NCI-H82 (cell line): Measurements from ENCODE around the gene SGCE.

ENCODE experiments used
- DNase-seq: peaks from one replicate; lab custom pipeline; 2025; lab: John Stamatoyannopoulos, UW

The SGCE gene

DNA sequence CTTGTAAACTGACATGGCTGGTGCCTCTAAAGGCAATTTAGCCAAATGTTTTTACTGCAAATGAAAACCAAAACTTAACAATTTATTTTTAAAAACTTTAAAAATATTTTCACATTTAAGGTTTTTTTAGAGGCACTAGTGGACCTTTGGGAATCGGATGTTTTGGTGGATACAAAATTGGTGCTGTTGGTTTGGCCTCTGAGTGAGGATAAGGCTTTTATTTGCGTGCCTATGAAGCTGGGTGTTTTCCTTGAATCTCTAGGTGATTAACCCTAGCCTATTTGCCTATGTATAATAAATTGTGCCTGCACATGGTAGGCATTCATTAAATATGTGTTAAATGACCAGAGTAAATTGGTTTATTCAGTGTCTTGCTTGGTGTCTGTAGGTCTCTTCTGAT, 2.9 kb upstream of the SGCE start:
- peak; percentile 27 for DNase-seq

DNA sequence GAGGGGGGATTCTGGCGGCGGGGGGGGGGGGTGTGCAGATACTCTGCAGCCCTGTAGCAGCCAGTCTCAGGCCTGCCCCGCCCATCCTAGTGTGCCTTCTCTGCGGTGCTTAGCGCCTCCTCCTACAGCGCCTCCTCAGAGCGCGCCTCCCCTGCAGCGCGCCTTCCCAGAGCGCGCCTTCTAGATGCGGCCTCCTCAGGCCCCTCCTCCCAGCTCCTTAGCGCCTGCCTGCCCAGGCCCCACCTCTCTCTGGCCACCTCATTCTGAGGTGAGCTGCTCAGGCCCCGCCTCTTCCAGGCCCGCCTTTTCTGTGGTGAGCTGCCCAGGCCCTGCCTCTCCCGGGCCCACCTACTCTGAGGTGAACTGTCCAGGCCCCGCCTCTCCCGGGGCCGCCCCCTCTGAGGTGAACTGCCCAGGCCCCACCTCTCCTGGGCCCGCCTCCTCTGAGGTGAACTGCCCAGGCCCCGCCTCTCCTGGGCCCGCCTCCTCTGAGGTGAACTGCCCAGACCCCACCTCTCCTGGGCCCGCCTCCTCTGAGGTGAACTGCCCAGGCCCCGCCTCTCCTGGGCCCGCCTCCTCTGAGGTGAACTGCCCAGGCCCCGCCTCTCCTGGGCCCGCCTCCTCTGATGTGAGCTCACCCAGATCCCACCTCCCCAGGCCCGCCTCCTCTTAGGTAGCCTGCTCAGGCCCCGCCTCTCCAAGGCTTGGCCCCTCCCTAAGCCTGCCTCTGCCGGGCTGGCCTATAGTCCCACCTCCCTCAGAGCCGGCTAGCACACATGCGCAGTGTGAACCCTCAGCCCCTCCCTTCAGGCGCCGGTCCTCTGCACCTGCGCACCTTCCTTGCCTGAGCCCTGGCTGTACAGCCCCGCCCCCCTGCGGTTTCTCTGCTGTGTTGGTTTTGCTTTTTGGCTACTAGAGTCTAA, 2.1 kb upstream of the SGCE start:
- DNase-seq, result peak; percentile 96

DNA sequence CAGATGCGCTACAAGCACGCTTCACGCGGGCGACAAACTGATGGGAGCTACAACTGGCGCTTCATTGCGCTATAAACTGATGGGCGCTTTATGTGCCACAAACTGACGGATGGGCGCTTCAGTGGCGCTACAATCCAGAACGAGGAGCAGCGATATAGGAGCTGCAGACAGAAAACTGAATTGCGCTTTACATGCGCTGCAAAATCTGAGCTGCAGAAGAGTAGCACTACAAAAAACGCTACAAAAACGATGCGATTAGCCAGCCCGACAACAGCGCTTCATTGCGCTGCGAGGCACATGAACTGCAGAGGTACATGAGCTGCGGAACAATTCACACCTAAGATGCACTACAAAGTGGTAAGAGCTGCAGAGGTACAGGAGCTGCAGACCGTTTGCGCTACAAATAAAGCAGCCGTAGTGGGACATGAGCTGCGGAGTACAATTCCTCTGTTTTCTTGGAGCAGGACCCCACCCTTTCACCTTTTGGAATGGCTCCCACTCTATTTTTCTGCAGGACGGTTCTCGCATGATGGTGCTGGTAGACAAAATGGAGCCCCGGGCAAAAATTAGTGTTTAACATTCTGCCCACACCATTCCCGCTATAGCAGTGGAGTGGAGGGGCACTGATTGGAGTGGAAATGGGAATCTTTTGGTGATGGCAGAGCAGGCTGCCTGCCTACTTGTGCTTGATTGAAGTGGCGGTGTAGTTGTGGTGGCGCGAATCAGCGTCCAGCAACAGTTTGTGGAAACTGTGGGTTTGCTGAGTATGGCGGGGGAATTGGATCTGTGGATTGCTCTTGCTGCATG, 1.2 kb upstream of the SGCE start:
- DNase-seq, result peak; percentile 57

DNA sequence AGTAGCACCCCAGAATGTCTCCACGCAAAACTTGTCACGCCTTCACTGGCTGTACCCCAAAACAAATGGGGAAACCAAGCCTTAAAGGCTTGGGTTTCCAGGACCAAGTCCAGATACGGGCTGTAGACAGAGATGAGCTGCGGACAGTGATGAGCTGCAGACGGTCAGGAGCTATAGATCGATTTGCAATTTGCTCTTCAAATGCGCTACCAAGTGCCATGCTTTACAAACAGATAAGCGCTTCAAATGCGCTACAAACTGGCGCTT, 658 bp upstream of the SGCE start:
- DNase-seq, result no peak

DNA sequence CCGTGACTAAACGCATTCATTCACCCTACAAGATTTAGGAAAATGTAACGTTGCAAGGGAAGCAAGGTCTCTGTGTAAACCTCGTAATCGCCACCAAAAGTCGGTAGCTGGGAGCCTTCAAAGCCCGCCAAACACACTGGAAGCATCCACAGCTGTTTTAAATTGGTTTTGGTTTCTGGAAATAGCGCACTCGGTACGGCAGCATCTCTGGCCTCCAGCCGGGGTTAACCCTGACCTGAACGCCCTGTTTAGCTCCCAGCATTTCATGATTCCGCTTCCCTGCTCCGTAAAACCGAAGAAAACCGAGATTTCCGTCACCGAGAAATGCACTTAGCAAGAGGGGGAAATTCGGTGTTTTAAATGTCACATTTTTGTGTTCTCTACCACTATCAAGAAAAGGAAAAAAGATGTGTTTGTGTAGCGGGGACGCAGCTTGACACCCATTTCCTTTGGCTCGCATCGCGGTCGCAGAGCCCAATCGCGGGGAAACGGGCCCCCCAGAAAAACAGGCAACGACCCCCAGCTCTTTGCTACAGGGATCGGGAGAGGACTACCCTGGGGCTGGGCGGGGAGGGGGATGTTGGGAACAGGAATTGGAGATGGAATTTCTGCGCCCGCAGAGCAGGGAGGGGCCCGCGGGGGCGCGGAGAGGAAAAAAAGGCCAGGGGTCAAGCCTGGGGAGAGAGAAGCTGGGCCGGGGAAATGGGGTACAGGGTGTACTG, 646 bp downstream of the SGCE start:
- DNase-seq, result peak; percentile 48

DNA sequence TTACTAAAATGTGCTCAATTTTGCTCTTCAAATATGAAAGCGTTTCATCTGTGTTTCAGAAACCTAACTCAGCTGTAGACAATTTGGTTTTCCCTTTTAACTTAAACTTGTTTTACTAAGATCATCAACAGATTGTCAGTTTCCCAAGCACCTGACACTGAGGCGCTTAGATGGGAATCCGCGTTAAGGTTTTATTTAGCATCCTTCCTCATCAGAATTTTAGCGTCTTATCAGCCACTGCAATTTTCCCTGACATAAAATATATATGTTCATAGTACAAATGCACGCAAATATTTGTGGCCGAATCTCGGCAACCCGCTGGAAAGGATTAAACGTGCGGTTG, 1.2 kb downstream of the SGCE start:
- DNase-seq, result no peak

DNA sequence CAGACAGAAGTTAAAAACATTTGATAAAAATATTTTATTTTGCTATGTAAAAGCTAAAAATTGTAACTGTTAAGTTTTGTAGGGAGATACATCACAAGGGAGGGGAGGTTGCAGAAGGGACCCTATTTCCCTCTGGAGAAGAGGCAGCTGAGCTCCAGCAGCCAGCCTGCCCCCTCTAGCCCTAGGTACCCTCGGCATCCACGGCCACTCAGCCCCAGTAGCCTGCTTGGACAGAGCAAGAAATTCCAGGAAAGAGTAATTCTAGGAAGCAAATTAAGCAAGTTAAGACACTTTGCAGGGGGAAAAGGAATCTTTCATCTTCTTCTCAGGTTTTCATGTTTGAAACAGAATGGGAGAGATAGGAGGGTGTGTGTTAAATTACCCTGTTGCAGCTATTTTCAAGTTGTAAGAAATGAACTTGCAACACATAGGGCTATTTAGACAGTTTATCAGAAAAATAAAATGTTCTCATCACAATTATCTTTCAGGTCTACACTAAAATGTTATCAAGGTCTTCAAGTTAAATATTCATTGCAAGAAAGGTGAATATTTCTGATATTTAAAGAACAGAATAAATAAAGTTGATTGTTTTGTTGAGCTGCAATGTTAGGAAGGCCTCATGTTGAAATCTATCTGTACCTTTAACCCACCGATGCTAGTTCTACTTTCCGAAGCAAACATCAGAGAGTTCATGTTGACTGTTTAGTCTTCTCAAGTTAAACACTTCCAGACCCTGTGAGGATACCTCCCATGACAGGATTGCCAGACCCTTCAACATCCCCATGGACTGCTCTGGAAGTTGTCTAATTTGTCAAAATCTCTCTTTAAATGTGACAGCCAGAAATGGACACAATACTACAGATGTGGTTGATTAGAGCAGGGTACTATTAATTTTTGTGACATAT, 5.5 kb downstream of the SGCE start:
- DNase-seq, result no peak

DNA sequence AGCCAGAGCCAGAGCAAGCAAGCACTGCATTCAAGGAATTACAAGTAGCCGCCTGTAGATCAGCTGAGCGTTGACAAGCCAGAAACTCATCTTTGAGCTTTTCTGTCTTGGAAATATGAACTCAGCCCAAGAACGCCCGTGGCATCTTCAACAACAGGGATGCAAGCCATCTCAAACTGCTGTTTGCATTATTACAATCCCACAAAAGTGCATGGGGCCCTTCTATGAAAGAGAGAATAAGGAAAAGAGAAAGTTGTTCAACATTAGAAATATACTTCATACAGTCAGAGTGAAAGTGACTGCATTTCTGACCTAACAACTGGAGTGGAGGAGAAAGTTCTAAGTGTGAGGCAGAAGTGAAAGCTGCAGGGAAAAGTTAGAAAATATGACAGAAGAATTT, 6.5 kb downstream of the SGCE start:
- no peak for DNase-seq

DNA sequence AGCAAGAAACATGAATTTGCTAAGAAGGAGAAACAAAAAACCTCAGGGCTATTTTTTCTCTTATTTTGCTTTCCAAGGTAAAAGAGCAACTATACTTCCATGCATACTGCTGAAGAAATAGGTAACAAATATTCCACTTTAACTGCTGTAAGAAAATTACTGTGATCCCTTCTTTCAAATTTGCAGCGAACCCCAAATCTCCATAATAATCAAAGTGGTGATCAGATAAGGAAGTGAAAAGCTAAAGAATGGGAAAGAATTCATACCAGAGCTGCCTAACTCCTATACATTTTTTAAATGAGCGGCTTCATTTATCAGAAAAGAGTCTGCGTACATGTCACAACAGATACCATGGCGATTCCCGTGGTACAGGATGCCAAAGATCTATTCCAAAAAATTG, 7.2 kb downstream of the SGCE start:
- no peak for DNase-seq

DNA sequence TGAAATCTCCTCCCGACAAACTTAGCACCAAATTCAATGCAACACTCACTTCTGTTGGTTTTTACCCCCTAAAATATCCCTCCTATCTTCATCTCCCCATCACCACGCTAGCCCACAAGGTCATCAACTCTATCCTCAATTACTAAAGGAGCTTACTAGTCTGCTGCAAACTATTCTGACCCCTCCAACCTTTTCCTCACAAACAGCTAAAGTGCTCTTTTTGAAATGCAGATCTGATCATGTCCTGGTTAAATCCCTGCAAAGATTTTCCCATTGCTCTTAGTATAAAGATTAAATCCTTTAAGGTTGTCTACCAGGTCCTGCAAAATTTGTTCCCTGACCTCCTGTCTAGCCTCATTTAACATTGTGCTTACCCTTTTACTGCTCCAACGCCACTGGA, 8.6 kb downstream of the SGCE start:
- DNase-seq, result no peak

DNA sequence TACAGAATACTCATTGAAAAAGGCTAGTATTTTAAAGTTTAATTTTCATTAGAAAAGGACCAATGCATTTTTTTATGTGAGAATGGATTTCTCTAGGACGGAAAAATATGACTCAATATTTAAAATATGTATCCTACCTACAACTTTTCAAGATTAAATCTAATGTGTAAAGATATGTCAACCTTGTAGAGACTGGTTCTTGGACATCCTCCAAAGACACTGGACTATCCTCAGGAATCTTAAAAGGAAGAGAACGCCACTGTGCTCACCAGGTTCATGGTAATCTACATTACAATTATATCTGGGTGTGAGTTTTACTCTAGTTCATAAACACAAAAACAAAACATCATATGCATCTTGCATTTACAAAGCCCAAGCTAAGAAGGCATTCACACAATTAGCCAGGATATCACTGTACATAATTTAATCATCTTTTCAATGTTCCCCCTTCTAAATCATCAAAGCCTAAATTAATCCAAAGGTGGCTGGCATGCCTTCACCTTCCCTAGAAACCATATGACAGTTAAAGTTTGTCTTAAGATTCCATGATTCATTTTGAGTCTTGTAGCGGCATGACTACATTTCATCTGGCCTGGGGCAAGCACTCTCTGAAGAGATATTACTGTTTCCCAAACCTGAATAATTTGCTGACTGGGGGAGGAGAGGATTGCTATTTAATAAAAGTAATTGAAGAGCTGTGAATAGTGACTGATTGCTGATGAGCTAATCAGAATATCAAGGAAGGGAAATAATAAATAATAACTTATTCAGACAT, 12.0 kb downstream of the SGCE start:
- DNase-seq, result no peak

DNA sequence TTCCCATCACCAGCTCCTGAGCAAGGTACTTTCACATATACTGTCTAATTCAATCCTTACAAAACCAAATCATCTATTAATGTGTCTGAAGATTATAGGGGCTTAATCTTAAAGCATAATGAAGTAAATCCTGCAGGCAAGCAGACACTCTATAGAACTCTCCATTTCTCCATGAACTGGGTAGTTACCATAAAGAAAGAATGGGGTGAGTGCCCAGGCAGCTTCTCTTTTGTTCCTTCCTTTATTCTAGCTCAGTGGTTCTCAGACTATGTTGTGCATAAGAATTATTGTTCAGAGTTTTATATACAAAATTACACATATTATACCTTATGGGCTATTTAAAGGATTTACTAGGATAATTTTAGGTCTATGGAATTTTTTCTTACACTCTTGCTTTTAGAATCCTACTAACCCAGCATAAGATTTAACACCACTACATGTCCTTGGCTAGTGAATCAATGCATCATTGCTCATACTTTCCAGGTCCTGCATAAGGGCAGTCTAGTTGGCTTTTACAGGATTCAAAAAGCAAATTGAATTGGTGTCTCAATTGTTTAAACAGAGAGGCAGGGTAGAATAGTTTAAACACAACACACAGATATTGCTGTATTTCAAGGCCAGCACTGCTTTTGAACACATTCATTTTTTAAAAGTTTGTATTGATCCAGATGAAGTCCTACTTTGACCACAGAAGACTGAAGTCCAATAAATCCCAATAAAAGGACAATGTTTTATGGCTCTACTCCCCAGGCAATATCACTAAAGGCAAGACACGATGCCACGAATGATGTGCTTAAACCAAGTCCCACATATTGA, 12.9 kb downstream of the SGCE start:
- DNase-seq, result no peak

DNA sequence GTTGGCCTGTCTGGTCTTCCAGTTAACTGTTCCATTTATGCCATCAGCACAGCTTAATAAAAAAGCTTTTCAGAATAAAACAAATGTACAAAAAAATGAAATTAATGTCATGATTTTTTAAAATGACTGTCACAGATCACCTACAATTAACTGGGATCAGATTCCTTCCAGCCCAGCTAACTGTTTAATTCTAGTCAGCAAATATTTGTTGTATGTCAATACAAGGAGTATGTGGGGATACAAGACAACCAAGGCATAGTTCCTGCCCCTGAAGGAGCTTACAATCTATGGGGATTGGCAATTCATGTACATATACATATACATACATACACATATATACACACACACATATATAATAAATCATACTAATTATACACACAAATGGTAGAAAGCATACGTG, 16.5 kb downstream of the SGCE start:
- no peak for DNase-seq

DNA sequence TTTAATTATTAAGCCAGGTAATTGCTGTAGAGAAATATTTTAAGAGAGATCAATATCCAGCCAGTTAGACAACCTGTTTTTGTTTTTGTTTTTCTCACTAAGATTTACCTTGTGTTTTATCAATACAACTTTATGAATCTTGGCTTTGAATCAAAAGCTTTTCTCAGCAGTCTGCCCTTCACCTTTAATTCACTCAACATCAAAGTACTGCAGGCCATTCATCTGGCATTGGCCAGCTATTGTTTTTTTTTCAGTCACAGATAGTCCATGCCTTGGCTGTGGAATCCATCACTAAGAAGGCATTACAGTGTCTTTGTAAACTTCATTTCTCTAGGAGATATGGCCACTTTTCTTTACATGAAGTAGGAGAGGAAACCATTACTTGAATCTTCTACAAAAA, 20.2 kb downstream of the SGCE start:
- no peak for DNase-seq

DNA sequence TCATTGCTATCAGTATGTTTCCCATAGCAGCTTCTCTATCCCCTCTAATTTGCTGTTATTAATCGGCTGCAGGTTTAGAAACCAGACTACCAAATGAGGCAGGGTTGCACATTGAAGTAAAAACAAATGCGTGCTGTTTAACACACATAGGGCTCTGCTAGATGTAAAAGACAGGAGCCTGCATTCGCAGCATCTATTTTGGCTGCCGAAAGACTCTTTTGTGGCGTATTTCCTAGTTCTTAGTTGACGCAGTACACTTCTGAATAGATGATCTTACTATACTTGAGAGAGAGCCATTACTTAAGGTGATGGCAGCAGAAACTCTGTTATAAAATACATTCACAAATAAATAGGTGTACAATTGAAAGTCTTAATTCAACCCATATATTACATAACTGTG, 21.4 kb downstream of the SGCE start:
- DNase-seq, result no peak

DNA sequence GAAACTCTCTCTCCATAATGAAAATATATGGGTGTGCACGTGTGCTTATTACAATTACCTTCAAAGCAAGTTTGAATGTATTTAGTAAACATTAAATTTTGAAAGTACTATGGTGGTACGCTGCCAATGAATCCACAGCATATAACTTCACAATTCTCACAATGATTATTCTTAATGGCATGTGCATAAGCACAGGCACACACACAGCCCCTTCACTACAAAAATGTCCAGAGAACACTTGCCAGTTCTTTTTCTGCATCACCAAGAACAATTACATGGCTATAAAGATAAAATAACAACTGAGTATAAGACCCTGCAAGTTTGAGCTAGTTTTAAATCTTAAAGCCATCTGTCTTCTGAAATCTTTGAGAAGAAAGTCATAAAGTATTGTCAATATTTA, 22.2 kb downstream of the SGCE start:
- DNase-seq, result no peak

DNA sequence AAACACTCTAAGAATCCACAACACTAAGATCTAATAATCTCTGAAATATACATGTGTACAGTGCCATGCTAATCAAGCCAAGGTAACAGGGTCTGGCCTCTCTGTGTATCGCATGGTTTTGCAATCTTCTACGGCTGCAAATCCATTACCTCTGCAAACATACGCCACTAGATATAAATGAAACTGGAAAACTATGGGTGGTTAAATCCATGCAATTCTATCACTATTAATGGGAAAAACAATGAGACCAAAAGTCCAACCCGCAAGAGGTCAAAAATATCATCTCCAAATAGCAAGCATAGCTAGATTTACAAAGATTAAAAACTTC, 23.0 kb downstream of the SGCE start:
- no peak for DNase-seq

DNA sequence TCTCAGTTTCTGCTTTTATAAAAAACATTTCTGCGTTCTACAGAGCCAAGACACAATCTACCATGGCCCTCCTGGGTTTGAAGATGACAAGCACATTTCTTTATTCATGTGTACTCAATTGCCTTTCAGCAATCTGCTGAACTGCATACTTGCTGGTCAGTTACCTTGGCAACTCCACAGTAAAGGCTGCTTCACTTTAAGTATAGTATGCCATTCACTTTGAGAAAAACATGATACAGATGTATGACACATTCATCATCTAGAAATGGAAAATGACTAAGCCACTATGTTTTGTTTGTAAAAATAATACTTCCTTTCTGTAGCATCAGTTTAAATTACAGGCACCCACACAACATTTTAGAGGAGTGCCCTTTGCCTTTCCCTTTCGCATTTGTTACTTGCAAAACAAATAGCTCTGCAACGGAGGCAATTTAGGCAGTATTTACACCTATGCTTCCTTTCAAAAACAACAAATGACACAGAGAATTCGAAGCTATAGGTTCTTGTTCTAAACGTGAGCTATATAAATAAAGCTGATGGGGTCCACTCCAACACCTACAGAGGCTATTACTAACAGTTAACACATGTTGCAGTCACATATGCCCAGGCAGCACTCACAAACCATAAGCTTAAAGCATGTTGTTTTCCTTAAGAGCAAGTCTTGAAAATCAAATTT, 23.5 kb downstream of the SGCE start:
- no peak for DNase-seq

DNA sequence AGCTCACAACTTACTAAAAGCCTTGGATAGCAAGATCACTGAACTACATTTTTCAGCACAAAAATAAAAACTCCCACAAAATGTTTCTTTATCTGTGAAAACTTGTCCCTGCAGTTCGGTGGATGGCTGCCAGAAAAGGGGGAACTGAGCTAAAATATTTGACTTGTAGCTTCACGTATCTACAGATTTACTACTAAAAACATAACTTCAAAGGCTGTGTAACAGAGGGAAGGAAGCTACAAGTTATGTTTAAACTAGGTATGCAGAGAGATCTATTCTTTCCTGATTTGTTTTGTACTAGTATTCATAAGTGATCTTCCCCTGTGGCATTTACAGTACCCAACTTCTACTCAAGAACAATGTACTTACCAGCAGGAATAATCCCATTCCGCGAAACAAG, 25.1 kb downstream of the SGCE start:
- no peak for DNase-seq

DNA sequence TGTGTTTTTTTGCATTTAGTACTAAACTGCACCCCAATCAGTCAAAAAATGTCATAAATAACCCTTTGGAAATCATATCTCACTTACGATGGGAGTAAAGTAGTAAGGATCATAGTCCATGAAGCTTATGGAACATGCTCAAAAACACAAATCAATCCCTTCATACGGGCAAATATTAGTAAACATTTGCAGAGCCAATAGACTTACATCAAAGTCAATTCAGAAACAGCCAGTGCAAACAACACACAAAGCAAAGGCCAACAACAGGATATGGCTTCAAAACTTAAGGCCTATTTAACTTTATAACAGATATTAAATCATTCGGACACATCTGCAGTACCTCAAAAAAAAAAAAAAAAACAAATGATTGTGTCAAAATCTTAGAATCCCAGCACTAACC, 32.1 kb downstream of the SGCE start:
- no peak for DNase-seq
